ENCODE data around the gene TBX2.
A peak's percentile ranks its signal among the peaks of the same experiment; 100 is the strongest.

TBX2 gene

DNA sequence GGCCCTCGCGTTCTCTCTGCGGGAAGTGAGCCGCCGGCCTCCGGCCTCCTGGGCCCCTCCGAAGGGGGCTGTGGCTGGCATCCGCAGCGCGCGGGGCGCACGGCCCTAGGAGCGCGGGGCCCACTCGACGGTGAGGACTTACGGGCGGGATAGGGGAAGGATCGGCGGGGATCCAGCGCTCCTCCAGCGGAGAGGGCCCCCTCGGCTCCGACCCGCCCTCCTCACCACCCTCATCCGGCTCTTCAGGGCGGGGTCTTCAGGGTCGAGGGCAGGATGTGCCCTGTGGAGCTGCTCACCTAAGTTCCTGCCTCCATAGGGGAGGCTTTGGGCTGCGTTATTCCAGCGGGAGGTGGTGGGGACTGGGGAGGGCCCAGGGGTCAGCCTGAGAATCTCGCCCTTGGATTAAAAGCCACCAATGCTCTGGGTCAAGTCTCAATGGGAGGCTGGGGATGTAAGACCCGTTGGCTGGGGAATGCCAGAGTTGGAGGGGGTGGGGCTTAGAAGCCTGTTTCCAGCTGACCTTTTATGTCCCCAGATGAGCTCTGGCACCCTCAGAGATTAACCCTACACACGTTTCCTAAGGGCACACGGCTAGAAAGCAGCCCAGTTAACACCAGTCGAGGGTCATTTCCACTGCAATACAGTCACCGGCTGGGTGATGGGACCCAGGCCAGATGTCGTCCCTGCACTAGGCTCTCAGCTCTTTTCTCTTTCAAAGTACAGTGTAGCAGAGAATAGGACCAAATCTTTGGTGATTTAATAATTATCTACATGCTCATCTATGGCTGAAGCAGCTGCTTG is 13.4 kb downstream of the TBX2 start:
- TF ChIP-seq, protein P1, sequence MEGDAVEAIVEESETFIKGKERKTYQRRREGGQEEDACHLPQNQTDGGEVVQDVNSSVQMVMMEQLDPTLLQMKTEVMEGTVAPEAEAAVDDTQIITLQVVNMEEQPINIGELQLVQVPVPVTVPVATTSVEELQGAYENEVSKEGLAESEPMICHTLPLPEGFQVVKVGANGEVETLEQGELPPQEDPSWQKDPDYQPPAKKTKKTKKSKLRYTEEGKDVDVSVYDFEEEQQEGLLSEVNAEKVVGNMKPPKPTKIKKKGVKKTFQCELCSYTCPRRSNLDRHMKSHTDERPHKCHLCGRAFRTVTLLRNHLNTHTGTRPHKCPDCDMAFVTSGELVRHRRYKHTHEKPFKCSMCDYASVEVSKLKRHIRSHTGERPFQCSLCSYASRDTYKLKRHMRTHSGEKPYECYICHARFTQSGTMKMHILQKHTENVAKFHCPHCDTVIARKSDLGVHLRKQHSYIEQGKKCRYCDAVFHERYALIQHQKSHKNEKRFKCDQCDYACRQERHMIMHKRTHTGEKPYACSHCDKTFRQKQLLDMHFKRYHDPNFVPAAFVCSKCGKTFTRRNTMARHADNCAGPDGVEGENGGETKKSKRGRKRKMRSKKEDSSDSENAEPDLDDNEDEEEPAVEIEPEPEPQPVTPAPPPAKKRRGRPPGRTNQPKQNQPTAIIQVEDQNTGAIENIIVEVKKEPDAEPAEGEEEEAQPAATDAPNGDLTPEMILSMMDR (IDR thresholded peaks at IDR 0.05; ENCODE audit: insufficient read depth, low read depth, low read length, missing control alignments) = no peak
- peak overlapping the region; percentile 56 for H3K4me3 ChIP-seq (ENCODE audit: low read length)
- no peak for DNase-seq (ENCODE audit: low read depth)

DNA sequence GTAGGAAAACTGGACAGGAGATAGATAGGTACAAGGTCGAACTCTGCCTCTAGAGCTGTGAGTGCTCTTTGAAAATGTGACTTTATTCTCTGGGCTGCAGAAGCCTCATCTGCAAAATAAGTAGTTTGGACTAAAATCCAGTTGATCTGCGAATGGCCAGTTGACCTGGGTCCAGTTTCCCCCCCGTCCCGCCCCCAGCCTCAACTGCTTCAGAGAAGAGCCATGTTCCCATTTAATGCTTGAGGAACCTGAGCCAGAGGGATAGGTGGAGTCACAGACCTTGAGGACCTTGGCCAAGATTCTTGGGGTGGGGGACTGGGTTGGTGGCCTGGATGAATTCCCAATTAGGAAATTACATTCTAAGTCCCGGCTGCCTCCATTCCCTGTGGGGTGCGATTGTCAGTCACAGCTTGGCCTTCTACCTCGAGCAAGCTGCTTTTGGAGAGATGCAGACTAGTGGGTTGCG is 14.1 kb downstream of the TBX2 start:
- DNase-seq (ENCODE audit: low read depth) = no peak
- H3K4me3 ChIP-seq (ENCODE audit: low read length) = no peak overlapping the region
- TF ChIP-seq, protein P1 (IDR thresholded peaks at IDR 0.05; ENCODE audit: insufficient read depth, low read depth, low read length, missing control alignments) = no peak

DNA sequence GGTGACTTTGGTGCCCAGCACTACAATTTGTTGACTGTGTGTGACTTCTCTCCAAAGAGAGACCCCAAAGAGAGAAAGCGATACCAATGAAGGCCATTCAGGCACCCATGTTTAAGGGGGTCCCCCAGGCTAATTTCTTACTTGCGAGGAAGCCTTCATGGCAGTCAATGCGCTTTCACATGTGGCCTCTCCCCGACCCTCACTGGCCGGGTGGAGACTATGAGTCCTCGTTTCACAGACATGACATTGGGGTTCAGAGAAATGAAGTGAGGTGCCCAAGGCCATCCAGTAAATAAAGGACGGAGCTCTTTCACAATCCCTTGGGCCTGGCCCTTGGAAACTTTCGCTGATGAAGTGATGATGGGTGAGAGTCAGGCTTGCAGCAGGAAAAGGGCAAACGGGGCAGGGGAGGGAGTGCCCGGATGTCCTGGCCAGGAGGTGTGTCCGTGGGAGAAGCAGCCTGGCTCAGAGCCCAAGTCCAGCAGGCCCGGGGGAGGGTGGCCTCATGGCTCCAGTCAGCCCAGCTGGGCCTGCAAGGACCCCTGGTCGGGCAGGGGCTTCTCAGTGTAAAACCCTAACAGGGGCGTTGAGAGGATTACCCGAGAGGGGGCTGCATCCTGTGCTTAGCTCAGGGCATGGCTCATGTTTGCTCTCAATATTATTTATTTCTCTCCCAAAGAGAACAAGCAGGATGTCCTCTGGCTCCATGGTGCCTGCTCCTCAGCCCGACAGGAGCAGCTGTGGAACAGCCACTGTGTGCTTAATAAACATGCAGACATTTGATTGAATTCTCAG is 14.7 kb downstream of the TBX2 start:
- H3K4me3 ChIP-seq (ENCODE audit: low read length) = no peak overlapping the region
- no peak for DNase-seq (ENCODE audit: low read depth)
- TF ChIP-seq, protein P1 (IDR thresholded peaks at IDR 0.05; ENCODE audit: insufficient read depth, low read depth, low read length, missing control alignments) = no peak

DNA sequence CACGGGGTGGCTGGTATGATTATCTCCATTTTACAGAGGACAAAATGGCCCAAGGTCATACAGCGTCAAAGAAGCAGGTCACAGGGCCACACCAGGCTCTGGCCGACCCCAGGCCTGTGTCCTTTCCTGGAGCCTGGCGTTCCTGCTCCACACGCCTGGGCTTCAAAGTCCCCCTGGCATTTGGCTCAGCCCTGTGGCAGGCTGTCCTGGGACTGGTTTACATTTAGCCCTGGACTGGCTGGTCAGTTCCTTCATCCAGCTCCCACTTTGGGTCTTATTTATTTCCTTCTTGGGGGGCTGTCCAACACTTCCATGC is 15.3 kb downstream of the TBX2 start:
- no peak overlapping the region for H3K4me3 ChIP-seq (ENCODE audit: low read length)
- TF ChIP-seq, protein P1 (IDR thresholded peaks at IDR 0.05; ENCODE audit: insufficient read depth, low read depth, low read length, missing control alignments) = no peak
- no peak for DNase-seq (ENCODE audit: low read depth)

DNA sequence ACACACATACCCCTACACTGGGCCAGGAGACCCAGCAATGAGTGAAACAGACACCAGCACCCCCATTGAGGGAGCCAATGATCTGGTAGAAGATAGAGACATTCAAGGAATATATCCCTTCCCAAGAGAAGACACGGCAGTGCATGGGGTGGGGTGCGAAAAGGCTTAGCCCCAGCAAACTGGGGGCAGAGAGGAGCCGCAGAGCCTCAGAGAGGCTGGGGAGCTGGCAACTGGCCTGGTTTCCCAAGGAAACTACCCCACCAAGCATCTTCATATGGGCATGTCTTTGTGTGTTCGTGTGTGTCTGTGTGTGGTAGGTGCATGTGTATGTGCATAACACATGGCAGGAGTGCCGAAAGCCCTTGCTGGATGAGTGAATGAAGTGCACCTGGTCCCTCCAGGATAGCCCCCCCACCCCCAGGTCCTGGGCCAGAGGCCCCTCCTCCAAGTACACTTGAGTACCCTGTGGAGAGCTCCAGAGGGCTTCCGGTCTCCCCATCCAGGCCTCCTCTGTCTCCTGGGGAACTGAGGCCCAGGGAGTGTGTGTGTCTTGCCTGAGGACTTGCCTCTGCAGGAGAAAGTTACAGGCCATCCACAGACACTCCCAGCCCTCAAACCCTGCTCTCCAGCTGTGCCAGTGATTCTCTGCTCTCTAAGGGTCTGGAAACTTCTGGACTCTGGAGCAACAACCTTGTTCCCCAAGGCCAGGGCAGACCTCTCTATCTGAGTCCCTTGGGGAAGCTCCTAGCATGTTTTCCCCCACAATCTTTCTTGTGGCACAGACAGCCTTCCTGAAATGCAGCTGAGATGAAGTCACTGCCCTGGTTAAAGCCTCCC is 15.9 kb downstream of the TBX2 start:
- H3K4me3 ChIP-seq (ENCODE audit: low read length) = no peak overlapping the region

DNA sequence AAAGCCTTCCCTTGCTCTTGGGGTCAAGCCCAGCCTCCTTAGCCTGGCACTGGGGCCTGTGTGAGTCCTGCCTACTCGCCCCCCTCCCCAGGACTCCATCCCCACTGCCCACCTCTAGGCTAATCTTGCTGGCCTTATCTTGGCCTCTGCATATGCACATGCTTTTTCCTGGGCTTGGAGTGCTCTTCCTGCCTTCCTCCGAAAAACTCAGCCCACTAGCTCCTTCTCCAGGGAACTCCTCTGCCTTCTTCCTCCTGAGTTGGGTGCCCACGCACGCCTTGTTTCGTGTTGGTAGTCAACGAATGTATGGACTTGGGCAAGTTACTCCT is 16.5 kb downstream of the TBX2 start:
- DNase-seq (ENCODE audit: low read depth) = no peak
- H3K4me3 ChIP-seq (ENCODE audit: low read length) = no peak overlapping the region
- TF ChIP-seq, protein P1 (IDR thresholded peaks at IDR 0.05; ENCODE audit: insufficient read depth, low read depth, low read length, missing control alignments) = no peak

More for the DNA sequence above, 15.9 kb downstream of the TBX2 start:
- no peak for DNase-seq (ENCODE audit: low read depth)
- TF ChIP-seq, protein P1 (IDR thresholded peaks at IDR 0.05; ENCODE audit: insufficient read depth, low read depth, low read length, missing control alignments) = no peak

Measured in epithelial cell of esophagus (primary cell).